Measurements from ENCODE around the gene SLC47A1.
A peak's percentile ranks its signal among the peaks of the same experiment; 100 is the strongest.
"Not testable (repeated sequence)": the region's sequence is repeated elsewhere in the genome, so short reads cannot be mapped to it uniquely, and the experiment has no call there.

SLC47A1 gene

GRCh38 chr17:19533718-19534561 lies at the start of gene SLC47A1:
SLC47A1 (plus strand) TSS chr17:19533854; CDS start chr17:19533940, 86 bp downstream.
- DNase-seq = peak; percentile 67

GRCh38 chr17:19485800-19486340 lies 47.8 kb upstream of the SLC47A1 start:
- DNase-seq = no peak

- DNase-seq = no peak
Measured at GRCh38 chr17:19486351-19487023, 47.2 kb upstream of the SLC47A1 start.

GRCh38 chr17:19487024-19487600 lies 46.5 kb upstream of the SLC47A1 start:
- peak; percentile 12 for DNase-seq

GRCh38 chr17:19492141-19492540 lies 41.5 kb upstream of the SLC47A1 start:
- no peak for DNase-seq

GRCh38 chr17:19494961-19495806 lies 38.5 kb upstream of the SLC47A1 start:
- no peak for DNase-seq

GRCh38 chr17:19495828-19496528 lies 37.7 kb upstream of the SLC47A1 start:
- no peak for DNase-seq

GRCh38 chr17:19497624-19498023 lies 36.0 kb upstream of the SLC47A1 start:
- DNase-seq = no peak

- no peak for DNase-seq
Measured at GRCh38 chr17:19501219-19501618, 32.4 kb upstream of the SLC47A1 start.

- no peak for DNase-seq
Measured at GRCh38 chr17:19502517-19502916, 31.1 kb upstream of the SLC47A1 start.

- not testable (repeated sequence) for DNase-seq
Measured at GRCh38 chr17:19505561-19505960, 28.1 kb upstream of the SLC47A1 start.

GRCh38 chr17:19507775-19508576 lies 25.7 kb upstream of the SLC47A1 start:
- DNase-seq = peak; percentile 99

GRCh38 chr17:19508577-19508867 lies 25.1 kb upstream of the SLC47A1 start:
- DNase-seq = no peak

GRCh38 chr17:19509281-19509852 lies 24.3 kb upstream of the SLC47A1 start:
- not testable (repeated sequence) for DNase-seq

GRCh38 chr17:19510903-19511302 lies 22.8 kb upstream of the SLC47A1 start:
- DNase-seq = peak; percentile 25

- DNase-seq = peak; percentile 89
Measured at GRCh38 chr17:19513897-19514488, 19.7 kb upstream of the SLC47A1 start.

GRCh38 chr17:19517699-19518098 lies 16.0 kb upstream of the SLC47A1 start:
- DNase-seq = no peak

GRCh38 chr17:19519388-19520291 lies 14.0 kb upstream of the SLC47A1 start:
- DNase-seq = not testable (repeated sequence)

GRCh38 chr17:19520641-19521040 lies 13.0 kb upstream of the SLC47A1 start:
- no peak for DNase-seq
